Left ventricle myocardium inferior (tissue), 1 donor: Measurements from ENCODE around the gene ARL15. TPM values are rescaled to one million over a fixed set of nuclear protein-coding genes. Genes with fewer than 3 reads are reported as not detected.

Source experiments
- DNase-seq: peaks from one replicate; pipeline ENCODE4 v3.0.0-alpha.2; 2020
- H3K27ac ChIP-seq: fragments of 200-600 bp; replicated peaks from 2 replicates; pipeline ENCODE4 v1.8.0; 2021
- H3K27me3 ChIP-seq: fragments of 200-600 bp; 2 replicates; pipeline ENCODE4 v1.8.0; 2021; ENCODE audit warnings: low read depth
- H3K36me3 ChIP-seq: fragments of 200-600 bp; 2 replicates; pipeline ENCODE4 v1.8.0; 2021
- H3K4me1 ChIP-seq: fragments of 200-600 bp; 2 replicates; pipeline ENCODE4 v1.8.0; 2021
- H3K4me3 ChIP-seq: fragments of 200-600 bp; 2 replicates; pipeline ENCODE4 v1.8.0; 2021; ENCODE audit warnings: mild to moderate bottlenecking, moderate library complexity
- H3K9me3 ChIP-seq: fragments of 200-600 bp; replicated peaks from 2 replicates; pipeline ENCODE4 v1.8.0; 2021
- intact Hi-C: fragments of 100-400 bp; cut with micrococcal nuclease; formaldehyde crosslinking; loops from one replicate; pipeline ENCODE4 v1.11.0; 2022
- total RNA-seq: library from RNA; stranded (reverse); fragmentation: NEBNext Ultra II Directional; extraction: Animal tissue kit (Norgen Biotek cat#: 25700); gene quantifications from one replicate; pipeline ENCODE4 v1.2.1, GENCODE V29; 2021
- TF ChIP-seq, protein P1 (sequence below): fragments of 200-600 bp; IDR thresholded peaks from 2 replicates; pipeline ENCODE4 v1.8.0; 2021; ENCODE audit warnings: antibody characterized with exemption, mild to moderate bottlenecking, borderline replicate concordance
- donor health status: DM: no; HTN: yes; CAD: no; lungs with severe emphysema.

Gene ARL15
- total RNA-seq, 1 donor from 2014 or later: 18.2 TPM

DNA sequence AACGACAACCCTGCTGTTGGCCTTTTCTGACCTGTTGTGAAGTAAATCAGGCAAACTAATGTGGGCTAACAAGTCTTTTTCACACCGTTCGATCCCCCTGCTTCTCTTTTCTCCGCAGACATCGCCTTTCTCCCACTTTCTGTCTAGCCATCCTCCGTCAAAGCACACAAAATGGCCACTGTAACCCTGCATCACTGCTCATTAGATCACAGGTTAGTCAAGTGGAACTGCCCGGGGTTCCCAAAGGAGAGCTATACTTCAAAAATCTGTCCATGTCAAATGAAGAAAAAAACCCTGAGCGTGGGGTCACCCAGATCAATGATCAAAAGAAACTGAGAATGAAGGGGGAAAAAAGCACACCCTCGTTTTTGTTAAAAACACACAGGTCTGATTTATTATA is 212.1 kb downstream of the ARL15 start:
- Histone ChIP-seq H3K36me3 (no peaks in the 10 kb centered on the region), H3K9me3 (no peaks in the 10 kb centered on the region), H3K27me3 (no peaks in the 10 kb centered on the region), H3K4me1 (no peaks in the 10 kb centered on the region), H3K4me3 (no peak overlapping the region), H3K27ac (no peak overlapping the region)
- TF ChIP-seq, protein P1, sequence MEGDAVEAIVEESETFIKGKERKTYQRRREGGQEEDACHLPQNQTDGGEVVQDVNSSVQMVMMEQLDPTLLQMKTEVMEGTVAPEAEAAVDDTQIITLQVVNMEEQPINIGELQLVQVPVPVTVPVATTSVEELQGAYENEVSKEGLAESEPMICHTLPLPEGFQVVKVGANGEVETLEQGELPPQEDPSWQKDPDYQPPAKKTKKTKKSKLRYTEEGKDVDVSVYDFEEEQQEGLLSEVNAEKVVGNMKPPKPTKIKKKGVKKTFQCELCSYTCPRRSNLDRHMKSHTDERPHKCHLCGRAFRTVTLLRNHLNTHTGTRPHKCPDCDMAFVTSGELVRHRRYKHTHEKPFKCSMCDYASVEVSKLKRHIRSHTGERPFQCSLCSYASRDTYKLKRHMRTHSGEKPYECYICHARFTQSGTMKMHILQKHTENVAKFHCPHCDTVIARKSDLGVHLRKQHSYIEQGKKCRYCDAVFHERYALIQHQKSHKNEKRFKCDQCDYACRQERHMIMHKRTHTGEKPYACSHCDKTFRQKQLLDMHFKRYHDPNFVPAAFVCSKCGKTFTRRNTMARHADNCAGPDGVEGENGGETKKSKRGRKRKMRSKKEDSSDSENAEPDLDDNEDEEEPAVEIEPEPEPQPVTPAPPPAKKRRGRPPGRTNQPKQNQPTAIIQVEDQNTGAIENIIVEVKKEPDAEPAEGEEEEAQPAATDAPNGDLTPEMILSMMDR: no peak
- no peak for DNase-seq
- intact Hi-C loops: no loop called here

- no peak for DNase-seq
- TF ChIP-seq, protein P1: no peak
- Histone ChIP-seq H3K27ac (no peak overlapping the region), H3K9me3 (no peaks in the 10 kb centered on the region), H3K4me3 (no peak overlapping the region), H3K36me3 (no peaks in the 10 kb centered on the region), H3K4me1 (peaks cover 10% of the 10 kb centered on the region), H3K27me3 (no peaks in the 10 kb centered on the region)
- intact Hi-C loops: no loop called here
Observed at GRCh38 chr5:54095969-54096368, 214.4 kb downstream of the ARL15 start.

DNA sequence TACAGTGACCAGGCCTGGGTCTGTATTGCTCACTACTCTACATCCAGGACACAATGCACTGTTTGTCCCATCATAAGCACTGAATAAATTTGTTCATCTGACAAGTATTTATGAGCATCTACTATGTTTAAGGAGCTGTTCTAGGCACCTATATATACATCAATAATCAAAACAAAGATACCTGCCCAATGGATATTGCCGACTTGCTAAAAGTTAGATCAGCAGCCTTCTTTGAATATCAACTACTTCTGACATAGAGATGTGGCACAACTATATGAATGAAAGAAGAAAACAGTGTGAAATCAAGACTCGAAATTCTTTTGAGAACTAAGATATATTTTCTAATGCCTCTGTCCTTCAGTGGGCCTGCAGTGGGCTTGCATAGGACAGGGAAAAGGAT is 215.7 kb downstream of the ARL15 start:
- Histone ChIP-seq H3K4me3 (no peak overlapping the region), H3K4me1 (peaks cover 10% of the 10 kb centered on the region), H3K27ac (no peak overlapping the region), H3K36me3 (no peaks in the 10 kb centered on the region), H3K9me3 (no peaks in the 10 kb centered on the region), H3K27me3 (no peaks in the 10 kb centered on the region)
- TF ChIP-seq, protein P1: no peak
- intact Hi-C loops: no loop called here
- no peak for DNase-seq

GRCh38 chr5:54093861-54094260 is 216.5 kb downstream of the ARL15 start:
- TF ChIP-seq, protein P1: no peak
- Histone ChIP-seq H3K36me3 (no peaks in the 10 kb centered on the region), H3K27me3 (no peaks in the 10 kb centered on the region), H3K9me3 (no peaks in the 10 kb centered on the region), H3K4me1 (peaks cover 10% of the 10 kb centered on the region), H3K4me3 (no peak overlapping the region), H3K27ac (no peak overlapping the region)
- intact Hi-C loops: no loop called here
- DNase-seq: no peak

DNA sequence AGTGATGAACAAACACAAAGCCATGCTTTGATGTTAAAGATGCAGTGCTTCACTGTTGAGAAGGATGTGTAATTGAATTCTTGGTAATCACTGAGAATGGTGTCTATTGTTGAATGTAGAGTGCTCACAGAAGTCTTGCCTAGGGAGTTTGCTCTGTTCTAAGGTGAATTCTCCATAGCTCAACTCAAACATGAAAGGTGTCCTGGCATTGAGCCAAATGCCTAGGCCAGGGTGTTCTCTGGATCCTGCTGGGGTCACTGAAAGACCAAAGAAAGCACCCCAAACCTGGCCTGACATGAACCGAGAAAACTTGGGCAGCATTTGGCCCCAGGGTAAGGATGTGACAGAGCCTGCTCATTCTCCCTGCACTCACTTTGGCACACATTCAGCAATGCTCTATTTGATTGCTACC is 217.3 kb downstream of the ARL15 start:
- Histone ChIP-seq H3K36me3 (no peaks in the 10 kb centered on the region), H3K4me1 (peaks cover 10% of the 10 kb centered on the region), H3K9me3 (no peaks in the 10 kb centered on the region), H3K27ac (no peak overlapping the region), H3K4me3 (no peak overlapping the region), H3K27me3 (no peaks in the 10 kb centered on the region)
- TF ChIP-seq, protein P1: no peak
- intact Hi-C loops: no loop called here
- DNase-seq: no peak
